Transverse colon (tissue), 4 donors: ENCODE results near the gene MRM2. TPM values are rescaled to one million over a fixed set of nuclear protein-coding genes. Genes with fewer than 3 reads are reported as not detected.

ENCODE experiments used
- DNase-seq: peaks from one replicate; pipeline ENCODE4 v3.0.0-alpha.2; 2019
- H3K27ac ChIP-seq, 4 donors: fragments of 200-600 bp; sonication (generic); 2 replicates each; pipeline ENCODE4 v1.5.1; 2016 to 2018; ENCODE audit warnings: inconsistent platforms in 4 of 4
- H3K27me3 ChIP-seq: fragments of 200-600 bp; sonication (generic); 2 replicates; pipeline ENCODE4 v1.5.1; 2017; ENCODE audit warnings: inconsistent platforms
- H3K36me3 ChIP-seq, 4 donors: fragments of 200-600 bp; sonication (generic); 2 replicates each; pipeline ENCODE4 v1.5.1; 2017 to 2019; ENCODE audit warnings: inconsistent platforms in 4 of 4
- H3K4me1 ChIP-seq, 4 donors: fragments of 200-600 bp; sonication (generic); 2 replicates each; pipeline ENCODE4 v1.5.1; 2017 to 2020; ENCODE audit warnings: inconsistent platforms in 4 of 4
- H3K4me3 ChIP-seq, 4 donors: fragments of 200-600 bp; sonication (generic); 1 replicate in 1 of 4; 2 replicates in 3 of 4; pipeline versions ENCODE4 v1.5.1 to v1.6.1; 2017 to 2019; ENCODE audit warnings: inconsistent platforms in 4 of 4
- H3K9me3 ChIP-seq, 2 donors: fragments of 200-600 bp; sonication (generic); 2 replicates each; pipeline ENCODE4 v1.5.1; 2017 to 2019; ENCODE audit warnings: inconsistent platforms in 2 of 2
- EP300 ChIP-seq: sonication (generic); formaldehyde crosslinking; IDR thresholded peaks from one replicate; pipeline ENCODE4 v1.6.1; 2017; ENCODE audit warnings: antibody characterized with exemption, low read depth
- POLR2A ChIP-seq: fragments of 450-650 bp; IDR thresholded peaks from one replicate; pipeline ENCODE4 v1.6.1; 2016; ENCODE audit warnings: antibody characterized with exemption, mild to moderate bottlenecking, moderate library complexity
- POLR2AphosphoS5 ChIP-seq, 3 donors: sonication (generic); formaldehyde crosslinking; IDR thresholded peaks; one replicate each; pipeline ENCODE4 v1.6.1; 2016; ENCODE audit warnings: antibody characterized with exemption in 3 of 3
- WGBS, 2 donors: methylation state at CpG; one replicate each; pipeline ENCODE4 v1.1.5; 2018; ENCODE audit warnings: low coverage in 1 of 2; 5-methylcytosine and 5-hydroxymethylcytosine counted together
- in situ Hi-C, 4 donors: fragments of 200-750 bp; cut with MboI; loops; one replicate each; pipeline versions ENCODE4 v1.15.0 to v1.15.1; 2017; ENCODE audit warnings: low sequenced_read_pairs in 3 of 4, low pct_ligation_motif_present in 1 of 4, low pct_unique_long_range_greater_than_20kb in 1 of 4
- intact Hi-C: fragments of 100-400 bp; cut with DNase I; formaldehyde crosslinking; loops from one replicate; pipeline ENCODE4 v1.15.1; 2023; ENCODE audit warnings: low total_unique reads
- total RNA-seq, 4 donors: library from RNA; depleted of rRNA; stranded (reverse); fragments of >200 nt; gene quantifications; one replicate each; pipeline ENCODE4 v1.1.0, GENCODE V29; 2016
- TF ChIP-seq, protein P1 (sequence below), 5 experiments: fragments of 200-600 bp in 3 of 5; fragments of 450-650 bp in 2 of 5; sonication (generic) in 3 of 5; IDR thresholded peaks; 1 replicate in 2 of 5; 2 replicates in 3 of 5; pipeline ENCODE4 v1.5.1; 2016 to 2017; ENCODE audit warnings: antibody characterized with exemption in 5 of 5, inconsistent platforms in 3 of 5, mild to moderate bottlenecking in 2 of 5, moderate library complexity in 1 of 5

The MRM2 gene
- total RNA-seq, 4 donors from 2014 or later, result 2.2 to 15.3 (median 12.7) TPM

DNA sequence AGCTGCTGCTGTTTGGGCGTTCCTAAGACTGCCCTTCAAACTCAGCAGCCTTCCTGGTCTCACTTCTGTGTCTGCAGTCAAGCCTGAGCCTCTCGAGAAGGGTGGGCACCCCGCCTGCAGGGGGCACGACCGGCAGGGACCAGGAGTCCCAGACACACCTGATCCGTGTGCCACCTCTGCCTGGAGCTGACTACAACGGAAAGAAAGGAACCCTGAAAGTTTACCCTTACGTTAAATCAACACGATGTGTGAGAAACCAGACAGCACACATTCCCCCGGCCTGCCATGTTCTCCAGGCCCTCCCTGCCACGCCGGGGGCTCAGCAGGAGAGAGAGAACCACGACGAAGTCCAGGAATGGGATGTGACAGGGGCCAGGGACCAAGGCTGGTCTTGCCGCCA is 14.3 kb downstream of the MRM2 start:
- TF ChIP-seq EP300 (no peak), POLR2A (no peak), POLR2AphosphoS5 (IDR thresholded peaks at IDR 0.05) (no peak)
- TF ChIP-seq, protein P1, sequence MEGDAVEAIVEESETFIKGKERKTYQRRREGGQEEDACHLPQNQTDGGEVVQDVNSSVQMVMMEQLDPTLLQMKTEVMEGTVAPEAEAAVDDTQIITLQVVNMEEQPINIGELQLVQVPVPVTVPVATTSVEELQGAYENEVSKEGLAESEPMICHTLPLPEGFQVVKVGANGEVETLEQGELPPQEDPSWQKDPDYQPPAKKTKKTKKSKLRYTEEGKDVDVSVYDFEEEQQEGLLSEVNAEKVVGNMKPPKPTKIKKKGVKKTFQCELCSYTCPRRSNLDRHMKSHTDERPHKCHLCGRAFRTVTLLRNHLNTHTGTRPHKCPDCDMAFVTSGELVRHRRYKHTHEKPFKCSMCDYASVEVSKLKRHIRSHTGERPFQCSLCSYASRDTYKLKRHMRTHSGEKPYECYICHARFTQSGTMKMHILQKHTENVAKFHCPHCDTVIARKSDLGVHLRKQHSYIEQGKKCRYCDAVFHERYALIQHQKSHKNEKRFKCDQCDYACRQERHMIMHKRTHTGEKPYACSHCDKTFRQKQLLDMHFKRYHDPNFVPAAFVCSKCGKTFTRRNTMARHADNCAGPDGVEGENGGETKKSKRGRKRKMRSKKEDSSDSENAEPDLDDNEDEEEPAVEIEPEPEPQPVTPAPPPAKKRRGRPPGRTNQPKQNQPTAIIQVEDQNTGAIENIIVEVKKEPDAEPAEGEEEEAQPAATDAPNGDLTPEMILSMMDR (IDR thresholded peaks at IDR 0.05), result no peak
- no peaks in the 10 kb centered on the region for H3K36me3 ChIP-seq
- in situ Hi-C loops, result loop anchor here in 2 of 4 donors (25.0 kb wide), 1 partner anchor 135 kb away; the partner anchor contains the start of gene EIF3B (in 2 of the 2)
- H3K27me3 ChIP-seq, result no peaks in the 10 kb centered on the region
- no peak for DNase-seq
- intact Hi-C loops, result no loop called here
- no peaks in the 10 kb centered on the region for H3K9me3 ChIP-seq
- no peak overlapping the region for H3K4me3 ChIP-seq
- WGBS, 2 donors, result 75 to 93% methylated on average over 4 to 15 of the region's 15 CpGs
- no peak overlapping the region for H3K27ac ChIP-seq
- H3K4me1 ChIP-seq, result peaks cover 10 to 17% (median 15%) of the 10 kb centered on the region in 4 donors

DNA sequence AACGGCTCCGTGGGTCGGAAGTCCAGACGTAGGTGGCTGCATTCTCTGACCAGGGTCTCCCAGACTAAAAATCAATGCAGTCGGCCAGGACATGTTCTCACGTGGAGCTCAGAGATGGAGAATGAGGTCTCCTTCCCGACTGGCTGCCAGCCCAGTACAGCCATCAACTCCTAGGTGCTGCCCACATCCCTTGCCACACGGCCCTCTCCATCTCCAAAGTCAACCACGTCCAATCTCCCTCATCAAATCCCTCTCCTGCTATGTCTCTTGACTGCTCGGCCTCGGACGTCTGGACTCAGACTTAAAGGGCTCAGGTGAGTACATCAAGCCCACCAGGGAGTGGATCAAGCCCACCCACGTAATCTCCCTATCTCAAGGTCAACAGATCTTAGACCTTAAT is 16.2 kb downstream of the MRM2 start:
- intact Hi-C loops (no loop called here), in situ Hi-C loops (loop anchor here in 2 of 4 donors (25.0 kb wide), 1 partner anchor 136 kb away; the partner anchor contains the start of gene EIF3B (in 2 of the 2))
- TF ChIP-seq POLR2AphosphoS5 (IDR thresholded peaks at IDR 0.05) (no peak), EP300 (no peak), POLR2A (no peak)
- TF ChIP-seq, protein P1 (IDR thresholded peaks at IDR 0.05), result no peak
- no peak overlapping the region for H3K27ac ChIP-seq
- WGBS, 2 donors, result 91 to 100% methylated on average over 6 to 12 of the region's 13 CpGs
- H3K27me3 ChIP-seq, result no peaks in the 10 kb centered on the region
- no peak for DNase-seq
- H3K36me3 ChIP-seq, result peaks cover 0 to 4% (median 0%) of the 10 kb centered on the region in 4 donors
- peaks cover 1 to 5% (median 3%) of the 10 kb centered on the region in 4 donors for H3K4me1 ChIP-seq
- no peaks in the 10 kb centered on the region for H3K9me3 ChIP-seq
- no peak overlapping the region for H3K4me3 ChIP-seq

DNA sequence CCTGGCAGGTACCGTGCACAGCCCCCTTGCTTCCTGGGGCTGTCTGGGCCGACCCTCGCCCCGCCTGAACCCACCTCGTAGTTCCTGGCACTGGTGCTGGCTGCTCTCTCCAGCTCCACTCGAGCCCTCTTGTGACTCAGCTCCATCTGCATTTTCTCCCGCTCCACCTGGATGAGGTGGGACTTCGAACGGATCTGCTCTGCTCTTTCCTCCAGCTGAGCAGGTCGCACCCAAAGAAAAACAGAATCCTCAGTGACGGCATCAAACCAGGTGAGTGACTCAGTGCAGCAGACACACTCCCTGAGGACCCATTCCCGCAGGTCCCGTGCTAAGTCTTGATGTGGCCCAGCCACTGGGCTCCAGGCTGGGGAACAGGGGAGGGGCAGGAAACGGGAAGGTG is 16.7 kb downstream of the MRM2 start:
- Histone ChIP-seq H3K36me3 (peaks cover 0 to 4% (median 0%) of the 10 kb centered on the region in 4 donors), H3K4me1 (no peaks in the 10 kb centered on the region), H3K4me3 (no peak overlapping the region), H3K9me3 (no peaks in the 10 kb centered on the region), H3K27me3 (no peaks in the 10 kb centered on the region), H3K27ac (no peak overlapping the region)
- 89 to 95% methylated on average over 5 to 13 of the region's 14 CpGs for WGBS, 2 donors
- in situ Hi-C loops (loop anchor here in 2 of 4 donors (25.0 kb wide), 1 partner anchor 137 kb away; the partner anchor contains the start of gene EIF3B (in 2 of the 2)), intact Hi-C loops (no loop called here)
- no peak for TF ChIP-seq POLR2AphosphoS5 (IDR thresholded peaks at IDR 0.05)
- TF ChIP-seq, protein P1 (IDR thresholded peaks at IDR 0.05), result no peak
- no peak for TF ChIP-seq POLR2A
- TF ChIP-seq EP300, result no peak
- no peak for DNase-seq

DNA sequence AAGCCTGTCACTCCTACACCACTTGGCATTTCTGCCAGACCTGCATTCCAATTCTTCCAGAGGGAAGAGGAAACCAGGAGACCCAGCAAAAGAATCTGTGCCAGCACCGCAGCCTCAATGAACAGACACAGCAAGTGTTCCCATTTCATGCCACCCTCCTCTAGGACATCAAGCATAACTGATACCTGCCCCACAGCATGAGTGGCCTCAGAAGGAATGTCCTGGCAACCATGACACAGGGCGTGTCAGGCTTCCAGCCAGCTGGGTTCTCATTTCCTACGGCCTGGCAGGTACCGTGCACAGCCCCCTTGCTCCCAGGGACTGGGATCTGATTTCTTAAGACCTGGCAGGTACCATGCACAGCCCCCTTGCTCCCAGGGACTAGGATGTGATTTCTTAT is 17.1 kb downstream of the MRM2 start:
- Histone ChIP-seq H3K27me3 (no peaks in the 10 kb centered on the region), H3K9me3 (no peaks in the 10 kb centered on the region), H3K27ac (no peak overlapping the region), H3K4me1 (no peaks in the 10 kb centered on the region), H3K4me3 (no peak overlapping the region), H3K36me3 (peaks cover 0 to 4% (median 0%) of the 10 kb centered on the region in 4 donors)
- 69% methylated on average over 4 of the region's 4 CpGs; no CpG with 5 or more reads in 1 of the 2 donors for WGBS, 2 donors
- DNase-seq, result no peak
- intact Hi-C loops, result no loop called here
- in situ Hi-C loops, result loop anchor here in 3 of 4 donors (25.0 kb wide), 3 partner anchors 137 to 638 kb away; partner anchors contain the start of genes EIF3B (in 2 of the 3) and ELFN1 (in 2 of the 3)
- no peak for TF ChIP-seq EP300
- TF ChIP-seq POLR2AphosphoS5 (IDR thresholded peaks at IDR 0.05), result no peak
- TF ChIP-seq POLR2A, result no peak
- TF ChIP-seq, protein P1 (IDR thresholded peaks at IDR 0.05), result no peak
